ENCODE data around the gene CENPP.

The CENPP gene

GRCh38 chr9:92478783-92479182, 153.0 kb downstream of the CENPP start:
- 100% methylated on average over 5 to 6 of the region's 7 CpGs for WGBS, 2 experiments (ENCODE audit: insufficient coverage in 2 of 2)
- Histone ChIP-seq H3K4me3 (ENCODE audit: extremely low read depth, insufficient read depth, low read length, poor library complexity, severe bottlenecking) (no peak overlapping the region), H3K27ac (ENCODE audit: low read depth, low read length, severe bottlenecking) (no peak overlapping the region), H3K4me1 (ENCODE audit: control insufficient read depth, insufficient read depth, low read length, poor library complexity, severe bottlenecking) (peaks cover 20% of the 10 kb centered on the region), H3K36me3 (ENCODE audit: control insufficient read depth, insufficient read depth, low read length) (no peaks in the 10 kb centered on the region), H3K9me3 (ENCODE audit: control insufficient read depth, low read length) (no peaks in the 10 kb centered on the region)

- Histone ChIP-seq H3K27ac (ENCODE audit: low read depth, low read length, severe bottlenecking) (no peak overlapping the region), H3K4me3 (ENCODE audit: extremely low read depth, insufficient read depth, low read length, poor library complexity, severe bottlenecking) (no peak overlapping the region), H3K36me3 (ENCODE audit: control insufficient read depth, insufficient read depth, low read length) (no peaks in the 10 kb centered on the region), H3K9me3 (ENCODE audit: control insufficient read depth, low read length) (no peaks in the 10 kb centered on the region), H3K4me1 (ENCODE audit: control insufficient read depth, insufficient read depth, low read length, poor library complexity, severe bottlenecking) (peaks cover 20% of the 10 kb centered on the region)
Measured at GRCh38 chr9:92479346-92479745, 153.6 kb downstream of the CENPP start.

- H3K4me1 ChIP-seq (ENCODE audit: control insufficient read depth, insufficient read depth, low read length, poor library complexity, severe bottlenecking), result peaks cover 20% of the 10 kb centered on the region
- 71% methylated on average over 1 of the region's 2 CpGs; no CpG with 5 or more reads in 1 of the 2 experiments for WGBS, 2 experiments (ENCODE audit: insufficient coverage in 2 of 2)
- H3K4me3 ChIP-seq (ENCODE audit: extremely low read depth, insufficient read depth, low read length, poor library complexity, severe bottlenecking), result no peak overlapping the region
- H3K9me3 ChIP-seq (ENCODE audit: control insufficient read depth, low read length), result no peaks in the 10 kb centered on the region
- no peaks in the 10 kb centered on the region for H3K36me3 ChIP-seq (ENCODE audit: control insufficient read depth, insufficient read depth, low read length)
- peak overlapping the region; percentile 76 for H3K27ac ChIP-seq (ENCODE audit: low read depth, low read length, severe bottlenecking)
Measured at GRCh38 chr9:92480291-92480771, 154.6 kb downstream of the CENPP start.

- H3K36me3 ChIP-seq (ENCODE audit: control insufficient read depth, insufficient read depth, low read length), result no peaks in the 10 kb centered on the region
- no peaks in the 10 kb centered on the region for H3K9me3 ChIP-seq (ENCODE audit: control insufficient read depth, low read length)
- H3K4me1 ChIP-seq (ENCODE audit: control insufficient read depth, insufficient read depth, low read length, poor library complexity, severe bottlenecking), result peaks cover 20% of the 10 kb centered on the region
- no CpG with 5 or more reads among the region's 2 CpGs for WGBS, 2 experiments (ENCODE audit: insufficient coverage in 2 of 2)
- H3K27ac ChIP-seq (ENCODE audit: low read depth, low read length, severe bottlenecking), result peak overlapping the region; percentile 76
- no peak overlapping the region for H3K4me3 ChIP-seq (ENCODE audit: extremely low read depth, insufficient read depth, low read length, poor library complexity, severe bottlenecking)
Measured at GRCh38 chr9:92480986-92481633, 155.4 kb downstream of the CENPP start.

- WGBS, 2 experiments (ENCODE audit: insufficient coverage in 2 of 2), result 88 to 100% methylated on average over 1 to 2 of the region's 3 CpGs
- Histone ChIP-seq H3K9me3 (ENCODE audit: control insufficient read depth, low read length) (no peaks in the 10 kb centered on the region), H3K4me1 (ENCODE audit: control insufficient read depth, insufficient read depth, low read length, poor library complexity, severe bottlenecking) (peaks cover 20% of the 10 kb centered on the region), H3K4me3 (ENCODE audit: extremely low read depth, insufficient read depth, low read length, poor library complexity, severe bottlenecking) (no peak within 1 kb of the TSS), H3K36me3 (ENCODE audit: control insufficient read depth, insufficient read depth, low read length) (no peaks in the 10 kb centered on the region), H3K27ac (ENCODE audit: low read depth, low read length, severe bottlenecking) (no peak within 1 kb of the TSS)
Measured at GRCh38 chr9:92482329-92482728, 156.6 kb downstream of the CENPP start, which contains the start of gene ASPN. Gene ASPN (minus strand): TSS chr9:92482506.

- Histone ChIP-seq H3K9me3 (ENCODE audit: control insufficient read depth, low read length) (no peaks in the 10 kb centered on the region), H3K36me3 (ENCODE audit: control insufficient read depth, insufficient read depth, low read length) (no peaks in the 10 kb centered on the region), H3K4me3 (ENCODE audit: extremely low read depth, insufficient read depth, low read length, poor library complexity, severe bottlenecking) (no peak overlapping the region), H3K27ac (ENCODE audit: low read depth, low read length, severe bottlenecking) (no peak overlapping the region), H3K4me1 (ENCODE audit: control insufficient read depth, insufficient read depth, low read length, poor library complexity, severe bottlenecking) (peaks cover 20% of the 10 kb centered on the region)
Measured at GRCh38 chr9:92482805-92483204, 157.1 kb downstream of the CENPP start.

GRCh38 chr9:92483627-92484545, 158.1 kb downstream of the CENPP start:
- Histone ChIP-seq H3K27ac (ENCODE audit: low read depth, low read length, severe bottlenecking) (no peak overlapping the region), H3K9me3 (ENCODE audit: control insufficient read depth, low read length) (no peaks in the 10 kb centered on the region), H3K36me3 (ENCODE audit: control insufficient read depth, insufficient read depth, low read length) (no peaks in the 10 kb centered on the region), H3K4me1 (ENCODE audit: control insufficient read depth, insufficient read depth, low read length, poor library complexity, severe bottlenecking) (peaks cover 21% of the 10 kb centered on the region), H3K4me3 (ENCODE audit: extremely low read depth, insufficient read depth, low read length, poor library complexity, severe bottlenecking) (no peak overlapping the region)
- 95 to 100% methylated on average over 2 of the region's 5 CpGs for WGBS, 2 experiments (ENCODE audit: insufficient coverage in 2 of 2)

GRCh38 chr9:92484563-92484962, 158.8 kb downstream of the CENPP start:
- no peak overlapping the region for H3K4me3 ChIP-seq (ENCODE audit: extremely low read depth, insufficient read depth, low read length, poor library complexity, severe bottlenecking)
- WGBS, 2 experiments (ENCODE audit: insufficient coverage in 2 of 2), result no CpG with 5 or more reads among the region's 3 CpGs

GRCh38 chr9:92486371-92486770, 160.6 kb downstream of the CENPP start:
- no peaks in the 10 kb centered on the region for H3K9me3 ChIP-seq (ENCODE audit: control insufficient read depth, low read length)
- H3K4me1 ChIP-seq (ENCODE audit: control insufficient read depth, insufficient read depth, low read length, poor library complexity, severe bottlenecking), result peaks cover 14% of the 10 kb centered on the region
- H3K4me3 ChIP-seq (ENCODE audit: extremely low read depth, insufficient read depth, low read length, poor library complexity, severe bottlenecking), result no peak overlapping the region
- WGBS, 2 experiments (ENCODE audit: insufficient coverage in 2 of 2), result 100% methylated on average over 1 to 2 of the region's 3 CpGs
- H3K27ac ChIP-seq (ENCODE audit: low read depth, low read length, severe bottlenecking), result no peak overlapping the region
- H3K36me3 ChIP-seq (ENCODE audit: control insufficient read depth, insufficient read depth, low read length), result no peaks in the 10 kb centered on the region

More at GRCh38 chr9:92484563-92484962, 158.8 kb downstream of the CENPP start:
- Histone ChIP-seq H3K27ac (ENCODE audit: low read depth, low read length, severe bottlenecking) (no peak overlapping the region), H3K9me3 (ENCODE audit: control insufficient read depth, low read length) (no peaks in the 10 kb centered on the region), H3K4me1 (ENCODE audit: control insufficient read depth, insufficient read depth, low read length, poor library complexity, severe bottlenecking) (peaks cover 26% of the 10 kb centered on the region), H3K36me3 (ENCODE audit: control insufficient read depth, insufficient read depth, low read length) (no peaks in the 10 kb centered on the region)

- Histone ChIP-seq H3K9me3 (ENCODE audit: control insufficient read depth, low read length) (no peaks in the 10 kb centered on the region), H3K4me1 (ENCODE audit: control insufficient read depth, insufficient read depth, low read length, poor library complexity, severe bottlenecking) (peaks cover 31% of the 10 kb centered on the region), H3K36me3 (ENCODE audit: control insufficient read depth, insufficient read depth, low read length) (no peaks in the 10 kb centered on the region), H3K4me3 (ENCODE audit: extremely low read depth, insufficient read depth, low read length, poor library complexity, severe bottlenecking) (no peak overlapping the region), H3K27ac (ENCODE audit: low read depth, low read length, severe bottlenecking) (peak overlapping the region; percentile 6)
- WGBS, 2 experiments (ENCODE audit: insufficient coverage in 2 of 2), result 90 to 91% methylated on average over 2 to 3 of the region's 4 CpGs
Measured at GRCh38 chr9:92488681-92489550, 163.2 kb downstream of the CENPP start.
